Measurements from ENCODE around the gene PLA2G7.
"Not testable (repeated sequence)": the region's sequence is repeated elsewhere in the genome, so short reads cannot be mapped to it uniquely, and the experiment has no call there.

Gene PLA2G7

DNA sequence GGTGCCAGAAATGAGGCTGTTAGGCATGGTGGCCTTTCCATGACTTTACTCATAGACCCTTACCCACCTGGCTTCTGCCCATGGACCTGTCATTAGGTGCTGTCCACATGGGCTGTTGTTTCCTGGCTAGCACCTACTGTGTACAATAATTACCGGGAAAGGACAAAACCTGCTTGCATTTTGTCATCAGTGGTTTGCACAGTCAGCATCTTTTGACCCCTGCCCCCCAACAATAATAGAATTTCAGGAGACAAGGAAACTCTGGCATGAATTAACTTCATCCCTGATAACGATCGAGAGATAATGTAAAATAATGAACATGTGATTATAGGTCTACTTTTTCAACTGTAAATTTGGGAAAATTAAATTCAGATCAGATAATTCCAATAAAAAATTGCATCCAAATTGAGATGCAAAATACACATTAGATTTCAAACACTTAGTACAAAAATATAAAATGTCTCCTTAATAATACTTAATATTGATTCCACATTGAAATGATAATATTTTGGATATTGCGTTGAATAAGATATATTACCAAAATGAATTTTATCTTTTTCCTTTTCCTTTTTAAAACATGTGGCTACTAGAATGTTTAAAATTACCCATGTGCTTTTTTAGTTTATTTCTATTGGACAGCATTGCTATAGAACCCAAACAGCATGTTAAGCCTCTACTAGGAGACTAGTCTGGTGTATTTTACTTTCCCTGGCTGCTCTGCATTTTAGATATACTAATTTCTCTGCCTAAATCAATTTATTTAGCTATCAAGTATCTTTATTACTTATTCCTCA, 24.0 kb upstream of the PLA2G7 start:
- no peaks in the 10 kb centered on the region for H3K4me1 Mint-ChIP-seq (ENCODE audit: low read depth)
- DNase-seq (ENCODE audit: low spot score), result no peak
- H3K27me3 Mint-ChIP-seq (ENCODE audit: low read depth), result no peaks in the 10 kb centered on the region
- no peak overlapping the region for H3K4me3 Mint-ChIP-seq
- no peaks in the 10 kb centered on the region for H3K36me3 Mint-ChIP-seq (ENCODE audit: low read depth)
- no peaks in the 10 kb centered on the region for H3K9me3 Mint-ChIP-seq
- H3K27ac Mint-ChIP-seq, result no peak overlapping the region

DNA sequence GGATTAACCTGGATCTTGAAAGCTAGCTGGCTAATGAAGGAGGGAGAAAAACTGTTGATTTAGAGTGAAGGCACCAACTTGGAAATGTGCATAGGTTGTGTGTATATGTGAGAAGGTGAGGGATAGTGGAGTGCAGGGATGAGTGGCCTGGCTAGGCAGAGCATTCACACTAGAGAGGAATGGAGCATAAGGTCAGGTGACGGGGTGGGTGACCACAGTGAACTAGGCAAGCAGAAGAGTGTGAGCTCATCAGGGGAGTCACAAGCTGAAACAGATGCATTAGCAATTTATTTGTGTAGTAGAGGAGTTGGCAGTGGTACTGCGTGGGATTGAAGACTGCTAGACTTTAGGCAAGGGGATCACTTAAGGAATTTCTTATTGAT, 22.0 kb upstream of the PLA2G7 start:
- no peaks in the 10 kb centered on the region for H3K9me3 Mint-ChIP-seq

DNA sequence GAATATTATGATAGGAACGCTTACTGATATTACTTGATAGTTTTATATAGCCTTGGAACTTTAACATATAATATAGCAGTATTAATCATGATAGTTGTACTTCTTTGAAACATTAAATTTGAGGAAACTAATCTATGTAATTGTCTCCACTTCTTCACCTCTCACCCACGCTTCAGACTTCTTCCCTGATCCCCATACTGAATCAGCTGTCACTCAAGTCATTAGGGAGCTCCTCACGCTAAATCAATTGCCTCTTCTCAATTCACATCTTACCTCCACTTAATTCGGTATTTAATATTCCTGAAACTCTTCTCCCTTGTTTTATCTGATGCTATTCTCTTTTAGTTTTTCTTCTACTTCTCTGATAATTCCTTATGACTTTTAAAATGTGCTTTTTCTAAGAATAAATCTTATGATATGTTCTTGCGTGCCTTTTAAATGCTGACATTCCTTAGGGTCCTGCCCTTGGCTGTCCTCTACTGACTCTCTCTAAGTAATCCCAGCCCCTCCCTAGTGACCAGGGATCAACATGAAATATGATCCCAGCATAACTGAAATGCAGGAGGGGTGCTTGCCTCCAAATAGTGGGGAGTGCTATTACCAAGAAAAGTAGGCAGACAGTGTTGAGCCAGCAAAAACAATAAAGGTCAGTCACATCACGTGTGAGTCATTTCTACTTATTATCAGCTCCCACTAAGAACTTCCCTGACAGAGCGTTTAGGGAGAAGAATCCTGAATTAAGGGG, 21.5 kb upstream of the PLA2G7 start:
- no peak overlapping the region for H3K27ac Mint-ChIP-seq
- no peak overlapping the region for H3K4me3 Mint-ChIP-seq
- no peaks in the 10 kb centered on the region for H3K36me3 Mint-ChIP-seq (ENCODE audit: low read depth)
- no peaks in the 10 kb centered on the region for H3K4me1 Mint-ChIP-seq (ENCODE audit: low read depth)
- no peak for DNase-seq (ENCODE audit: low spot score)
- no peaks in the 10 kb centered on the region for H3K27me3 Mint-ChIP-seq (ENCODE audit: low read depth)
- H3K9me3 Mint-ChIP-seq, result no peaks in the 10 kb centered on the region

More for the DNA sequence above, 22.0 kb upstream of the PLA2G7 start:
- Mint-ChIP-seq H3K36me3 (ENCODE audit: low read depth) (no peaks in the 10 kb centered on the region), H3K4me3 (no peak overlapping the region), H3K27ac (no peak overlapping the region), H3K27me3 (ENCODE audit: low read depth) (no peaks in the 10 kb centered on the region), H3K4me1 (ENCODE audit: low read depth) (no peaks in the 10 kb centered on the region)
- DNase-seq (ENCODE audit: low spot score), result no peak

DNA sequence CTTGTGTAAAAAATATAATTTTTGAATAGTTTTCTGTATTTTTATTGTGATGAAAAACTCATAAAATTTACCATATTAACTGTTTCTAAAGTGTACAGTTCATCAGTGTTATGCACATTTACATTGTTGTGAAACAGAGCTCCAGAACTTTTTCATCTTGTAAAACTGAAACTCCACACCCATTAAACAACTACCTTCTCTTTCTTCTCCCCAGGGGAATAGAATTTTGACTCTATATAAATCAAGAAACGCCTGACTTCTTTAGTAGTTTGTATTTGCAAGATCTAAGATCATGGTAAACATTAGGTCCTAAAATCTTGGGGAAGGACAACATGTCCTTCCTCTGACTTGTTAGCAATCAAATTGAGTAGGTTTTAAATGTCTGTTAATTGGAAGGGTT, 20.7 kb upstream of the PLA2G7 start:
- no peak for DNase-seq (ENCODE audit: low spot score)
- H3K36me3 Mint-ChIP-seq (ENCODE audit: low read depth), result no peaks in the 10 kb centered on the region
- no peak overlapping the region for H3K4me3 Mint-ChIP-seq
- H3K27ac Mint-ChIP-seq, result no peak overlapping the region
- H3K27me3 Mint-ChIP-seq (ENCODE audit: low read depth), result no peaks in the 10 kb centered on the region
- H3K9me3 Mint-ChIP-seq, result no peaks in the 10 kb centered on the region
- no peaks in the 10 kb centered on the region for H3K4me1 Mint-ChIP-seq (ENCODE audit: low read depth)

DNA sequence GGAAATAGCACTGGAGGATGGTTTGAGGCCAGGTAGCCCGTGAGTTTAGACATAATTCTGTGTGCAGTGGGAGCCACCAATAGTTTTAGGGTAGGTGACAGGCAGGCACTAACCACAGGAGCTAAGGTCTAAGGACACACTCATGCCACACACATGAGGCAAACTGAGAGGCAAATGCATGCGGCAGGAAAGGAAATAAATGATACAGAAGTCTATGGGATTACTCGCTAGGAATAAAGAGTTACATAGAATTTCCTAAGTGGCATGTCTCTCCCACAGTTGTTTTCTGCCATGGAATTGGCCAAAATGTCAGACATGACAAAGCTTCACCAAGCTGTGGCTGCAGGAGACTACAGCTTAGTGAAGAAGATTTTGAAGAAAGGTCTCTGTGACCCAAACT, 16.5 kb upstream of the PLA2G7 start:
- Mint-ChIP-seq H3K9me3 (no peaks in the 10 kb centered on the region), H3K27me3 (ENCODE audit: low read depth) (peaks cover 3% of the 10 kb centered on the region), H3K27ac (no peak overlapping the region), H3K4me1 (ENCODE audit: low read depth) (no peaks in the 10 kb centered on the region), H3K4me3 (no peak overlapping the region), H3K36me3 (ENCODE audit: low read depth) (no peaks in the 10 kb centered on the region)
- no peak for DNase-seq (ENCODE audit: low spot score)

DNA sequence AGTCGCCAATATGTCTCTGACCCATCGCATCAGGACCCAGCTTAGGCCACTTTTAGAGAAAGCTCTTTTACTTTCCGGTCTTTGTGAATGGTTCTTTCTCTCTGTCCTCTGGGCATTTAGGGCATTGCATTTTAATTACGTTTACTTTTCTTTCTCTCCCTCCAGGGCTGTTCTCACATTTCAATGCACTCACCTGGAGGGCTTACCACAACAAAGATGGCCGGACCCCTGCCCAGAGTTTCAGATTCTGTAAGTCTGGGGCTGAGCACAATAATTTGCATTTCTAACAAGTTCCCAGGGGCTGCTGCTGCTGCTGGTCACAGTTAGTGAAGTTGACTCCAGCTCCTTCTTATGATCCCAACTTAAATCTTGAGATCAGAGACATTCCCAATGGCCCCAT, 14.6 kb upstream of the PLA2G7 start:
- H3K27me3 Mint-ChIP-seq (ENCODE audit: low read depth), result peaks cover 7% of the 10 kb centered on the region
- no peaks in the 10 kb centered on the region for H3K36me3 Mint-ChIP-seq (ENCODE audit: low read depth)

DNA sequence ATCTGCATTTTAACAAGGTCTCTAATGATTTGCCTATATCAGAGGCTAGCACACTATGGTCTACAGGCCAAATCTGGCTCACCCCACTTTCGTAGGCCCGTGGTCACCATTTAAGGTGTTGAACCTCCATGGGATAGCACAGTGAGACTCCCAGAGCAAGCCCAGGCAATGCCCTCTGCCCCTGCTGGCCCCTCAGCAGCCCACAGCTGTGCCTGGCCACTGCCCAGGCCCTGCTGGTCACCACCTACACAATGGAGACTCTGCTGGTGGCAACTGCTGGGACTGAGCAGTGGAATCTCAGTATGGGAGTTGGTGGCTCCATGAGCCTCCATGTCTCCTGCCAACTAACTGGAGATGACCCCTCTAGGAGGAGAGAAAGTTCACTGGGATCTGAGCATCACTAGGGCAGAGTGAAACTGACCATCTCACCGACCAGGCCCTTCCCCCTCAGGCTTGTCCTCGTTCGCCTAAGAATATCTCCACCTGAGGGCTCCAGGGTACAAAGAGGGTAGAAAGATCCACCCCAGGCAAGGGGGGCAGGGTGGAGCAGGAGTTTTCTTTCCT, 13.8 kb upstream of the PLA2G7 start:
- Mint-ChIP-seq H3K9me3 (no peaks in the 10 kb centered on the region), H3K4me3 (no peak overlapping the region), H3K27me3 (ENCODE audit: low read depth) (peaks cover 10% of the 10 kb centered on the region), H3K36me3 (ENCODE audit: low read depth) (no peaks in the 10 kb centered on the region), H3K4me1 (ENCODE audit: low read depth) (no peaks in the 10 kb centered on the region), H3K27ac (no peak overlapping the region)
- DNase-seq (ENCODE audit: low spot score), result no peak

More for the DNA sequence above, 14.6 kb upstream of the PLA2G7 start:
- no peaks in the 10 kb centered on the region for H3K9me3 Mint-ChIP-seq
- no peak overlapping the region for H3K27ac Mint-ChIP-seq
- DNase-seq (ENCODE audit: low spot score), result no peak
- no peaks in the 10 kb centered on the region for H3K4me1 Mint-ChIP-seq (ENCODE audit: low read depth)
- H3K4me3 Mint-ChIP-seq, result no peak overlapping the region

DNA sequence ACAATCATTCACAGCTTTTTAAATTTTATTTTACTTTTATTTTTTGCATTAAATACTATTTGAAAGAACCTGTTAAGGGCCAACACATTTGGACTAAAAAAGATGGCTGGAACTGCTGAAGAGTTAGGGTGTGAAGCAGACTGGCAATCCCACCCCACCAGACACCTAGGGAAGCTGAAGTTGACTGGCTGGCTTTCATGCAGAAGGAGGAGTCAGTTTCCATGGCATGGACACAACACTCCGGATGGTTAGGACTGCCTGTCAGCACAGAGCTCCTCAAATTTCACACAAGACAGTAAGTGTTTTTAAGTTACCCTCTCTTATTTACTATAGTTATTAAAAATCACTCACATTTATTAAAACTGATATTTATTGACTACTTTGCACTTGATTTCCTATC, 11.5 kb upstream of the PLA2G7 start, which contains the start of gene ANKRD66:
Gene ANKRD66, plus strand, starts transcription at position 238 of the 400 bp plus-strand sequence. CDS start 5,016 bp downstream, outside the sequence.
- DNase-seq (ENCODE audit: low spot score), result no peak
- Mint-ChIP-seq H3K9me3 (no peaks in the 10 kb centered on the region), H3K27me3 (ENCODE audit: low read depth) (peaks cover 10% of the 10 kb centered on the region), H3K36me3 (ENCODE audit: low read depth) (no peaks in the 10 kb centered on the region), H3K4me3 (no peak within 1 kb of the TSS), H3K27ac (no peak within 1 kb of the TSS), H3K4me1 (ENCODE audit: low read depth) (no peaks in the 10 kb centered on the region)

DNA sequence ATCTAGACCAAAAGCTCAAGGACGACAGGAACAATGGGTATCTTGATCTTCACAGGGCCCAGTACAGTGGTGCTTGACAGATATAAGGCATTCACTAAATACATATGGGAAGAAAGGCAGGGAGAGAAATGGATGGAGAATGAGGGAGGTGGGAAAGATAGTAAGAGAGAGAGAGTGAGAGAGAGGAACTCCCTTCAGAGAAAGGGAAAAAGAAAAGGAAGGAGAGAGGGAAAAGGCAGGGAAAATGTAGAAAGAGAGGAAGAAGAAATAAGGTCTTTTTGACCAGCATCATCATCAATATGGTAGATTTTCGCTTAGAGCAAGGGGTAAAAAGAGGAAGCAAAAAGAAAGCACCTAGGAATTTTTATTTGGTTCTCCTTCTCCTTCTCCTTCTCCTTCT, 10.8 kb upstream of the PLA2G7 start:
- H3K27me3 Mint-ChIP-seq (ENCODE audit: low read depth), result peaks cover 10% of the 10 kb centered on the region
- no peak overlapping the region for H3K27ac Mint-ChIP-seq
- no peak overlapping the region for H3K4me3 Mint-ChIP-seq
- H3K9me3 Mint-ChIP-seq, result no peaks in the 10 kb centered on the region
- DNase-seq (ENCODE audit: low spot score), result no peak
- H3K4me1 Mint-ChIP-seq (ENCODE audit: low read depth), result no peaks in the 10 kb centered on the region
- H3K36me3 Mint-ChIP-seq (ENCODE audit: low read depth), result no peaks in the 10 kb centered on the region

DNA sequence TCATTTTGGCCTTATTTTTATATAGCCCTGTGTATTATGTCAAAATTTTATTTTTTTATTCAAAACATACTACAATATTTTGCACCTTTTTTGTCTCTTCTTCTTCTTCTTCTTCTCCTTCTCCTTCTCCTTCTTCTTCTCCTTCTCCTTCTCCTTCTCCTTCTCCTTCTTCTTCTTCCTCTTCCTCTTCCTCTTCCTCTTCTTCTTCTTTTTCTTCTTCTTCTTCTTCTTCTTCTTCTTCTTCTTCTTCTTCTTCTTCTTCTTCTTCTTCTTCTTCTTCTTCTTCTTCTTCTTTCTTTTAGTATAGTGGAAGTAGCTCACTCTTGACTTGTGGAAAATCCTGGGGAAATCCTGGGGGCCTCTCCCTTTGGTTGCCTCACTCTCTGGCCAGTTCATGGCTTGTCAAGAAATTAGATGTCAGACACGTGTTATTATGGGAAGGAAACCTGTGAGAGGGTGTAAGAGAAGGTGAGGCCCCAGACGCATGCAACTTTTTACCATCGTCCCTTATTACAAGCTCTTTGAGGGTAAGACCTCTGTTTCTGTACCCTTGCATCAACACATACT, 9.1 kb upstream of the PLA2G7 start:
- H3K36me3 Mint-ChIP-seq (ENCODE audit: low read depth); DNase-seq (ENCODE audit: low spot score); H3K4me3 Mint-ChIP-seq; H3K9me3 Mint-ChIP-seq; H3K27ac Mint-ChIP-seq; H3K4me1 Mint-ChIP-seq (ENCODE audit: low read depth): not testable (repeated sequence)
- H3K27me3 Mint-ChIP-seq (ENCODE audit: low read depth), result peaks cover 10% of the 10 kb centered on the region

DNA sequence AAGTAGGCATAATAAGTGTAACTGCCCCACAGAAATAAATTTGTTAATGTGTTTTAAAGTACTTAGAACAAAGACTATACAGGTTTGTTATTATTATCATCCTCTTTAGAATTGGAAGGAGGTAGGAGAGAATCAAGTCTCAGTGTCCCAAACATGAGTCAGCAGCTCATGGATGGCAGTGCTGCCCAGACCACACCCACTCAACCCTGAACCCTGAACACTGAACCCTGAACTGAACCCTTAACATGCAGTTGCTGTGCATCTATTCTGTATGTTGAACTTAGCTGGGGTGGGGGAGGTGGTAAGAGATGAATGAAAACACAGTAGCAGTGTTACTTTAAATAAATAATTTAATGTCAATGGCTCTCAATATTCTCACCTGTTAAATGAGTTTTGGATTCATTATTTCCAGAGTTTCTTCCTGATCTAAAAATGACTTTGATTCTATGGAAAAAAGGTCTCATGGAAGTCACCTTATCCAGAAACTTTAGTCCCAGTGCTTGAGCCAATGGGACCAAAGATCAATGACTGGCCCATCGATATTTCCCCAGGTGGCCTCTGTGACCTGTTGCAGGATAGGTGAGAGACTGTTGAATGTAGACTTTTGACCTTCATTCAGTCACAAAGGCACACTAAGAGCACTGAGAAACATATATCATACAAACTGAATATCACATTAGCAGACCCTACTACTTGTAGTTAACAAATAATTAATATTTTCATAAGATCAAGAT, 8.4 kb upstream of the PLA2G7 start:
- H3K27me3 Mint-ChIP-seq (ENCODE audit: low read depth), result peaks cover 12% of the 10 kb centered on the region

DNA sequence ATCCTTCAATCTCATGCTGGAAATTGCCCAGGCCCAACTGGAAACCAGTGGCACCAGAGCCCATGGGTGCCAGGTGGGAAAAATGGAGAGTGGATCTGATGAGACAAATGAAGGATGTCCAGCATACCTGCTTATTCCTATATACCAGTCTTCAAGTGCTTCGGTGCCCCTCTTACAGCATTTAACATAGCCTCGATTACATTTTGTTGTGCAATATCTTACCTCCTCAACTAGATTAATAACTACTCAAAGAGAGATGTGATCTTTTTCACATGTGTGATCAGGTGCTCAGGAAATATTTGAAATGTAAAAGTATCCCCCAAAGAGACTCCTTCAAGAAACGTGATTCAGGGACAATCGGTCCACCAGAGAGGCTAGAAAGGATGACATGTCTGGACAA, 6.7 kb upstream of the PLA2G7 start:
- Mint-ChIP-seq H3K9me3 (no peaks in the 10 kb centered on the region), H3K4me1 (ENCODE audit: low read depth) (no peaks in the 10 kb centered on the region), H3K27ac (no peak overlapping the region), H3K27me3 (ENCODE audit: low read depth) (peaks cover 21% of the 10 kb centered on the region), H3K36me3 (ENCODE audit: low read depth) (no peaks in the 10 kb centered on the region), H3K4me3 (no peak overlapping the region)
- no peak for DNase-seq (ENCODE audit: low spot score)

More for the DNA sequence above, 8.4 kb upstream of the PLA2G7 start:
- no peaks in the 10 kb centered on the region for H3K36me3 Mint-ChIP-seq (ENCODE audit: low read depth)
- no peak overlapping the region for H3K4me3 Mint-ChIP-seq
- H3K4me1 Mint-ChIP-seq (ENCODE audit: low read depth), result no peaks in the 10 kb centered on the region
- no peak overlapping the region for H3K27ac Mint-ChIP-seq
- no peak for DNase-seq (ENCODE audit: low spot score)
- H3K9me3 Mint-ChIP-seq, result no peaks in the 10 kb centered on the region

DNA sequence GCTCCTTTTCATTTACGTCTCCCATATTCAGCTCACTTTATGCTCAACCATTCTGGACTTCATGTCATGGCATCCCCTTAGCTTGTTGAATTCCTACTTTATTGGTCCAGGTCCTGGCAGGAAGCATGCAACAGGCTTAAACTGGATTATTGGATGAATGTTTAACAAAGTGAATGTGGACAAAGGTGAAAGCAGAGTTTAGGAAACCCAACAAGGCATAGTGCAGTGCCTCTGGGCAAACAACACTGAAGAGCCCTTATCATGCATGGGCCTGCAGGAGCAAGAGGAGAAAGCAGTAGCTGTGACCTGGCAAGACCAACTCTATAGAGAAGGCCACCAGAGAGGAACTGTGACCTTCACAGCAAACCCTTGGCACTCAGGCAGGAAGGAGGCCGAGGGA, 6.3 kb upstream of the PLA2G7 start:
- no peak overlapping the region for H3K4me3 Mint-ChIP-seq
- no peaks in the 10 kb centered on the region for H3K36me3 Mint-ChIP-seq (ENCODE audit: low read depth)
- DNase-seq (ENCODE audit: low spot score), result no peak
- no peaks in the 10 kb centered on the region for H3K9me3 Mint-ChIP-seq
- no peaks in the 10 kb centered on the region for H3K4me1 Mint-ChIP-seq (ENCODE audit: low read depth)
- H3K27ac Mint-ChIP-seq, result no peak overlapping the region
- H3K27me3 Mint-ChIP-seq (ENCODE audit: low read depth), result peaks cover 23% of the 10 kb centered on the region

Data from T-helper 2 cell treated with Interferon-gamma antibody and Interleukin-4, amounts not matched to agents 5 μg/mL and 100 μg/mL, for 36 hours (primary cell).